ENCODE data around the gene TMX2. TPM values are rescaled to one million over a fixed set of nuclear protein-coding genes. Genes with fewer than 3 reads are reported as not detected.

TMX2 gene
- total RNA-seq, 2 experiments from 2014 or later, result 54.9 to 66.9 TPM

- H3K4me1 ChIP-seq (ENCODE audit: insufficient read depth, low read length, poor library complexity, severe bottlenecking), result no peaks in the 10 kb centered on the region
- H3K9me3 ChIP-seq (ENCODE audit: low read length), result no peaks in the 10 kb centered on the region
- intact Hi-C loops (cut with micrococcal nuclease; ENCODE audit: unreplicated experiment), result no loop called here
- H4K20me1 ChIP-seq (ENCODE audit: insufficient read depth, low read length), result no peaks in the 10 kb centered on the region; the same call in 1 of the 2 replicates
- no TSS peak for BruUV-seq (replicated peaks)
- no peak overlapping the region for H3K4me2 ChIP-seq (ENCODE audit: low read length)
- DNase-seq (ENCODE audit: low spot score), result no peak
- no peaks in the 10 kb centered on the region for H3K9me2 ChIP-seq (ENCODE audit: insufficient read depth, low read length)
- CTCF ChIA-PET (ENCODE audit: unreplicated experiment), result no interaction called here
- H3K79me2 ChIP-seq (ENCODE audit: insufficient read depth, low read depth, low read length), result no peaks in the 10 kb centered on the region
- no peak for TF ChIP-seq EZH2phosphoT487 (IDR thresholded peaks at IDR 0.05; ENCODE audit: borderline replicate concordance, low read depth, low read length)
- no peak for TF ChIP-seq CTCF (conservative IDR thresholded peaks at IDR 0.05; ENCODE audit: low read length)
- no peaks in the 10 kb centered on the region for H3K36me3 ChIP-seq (ENCODE audit: insufficient read depth, low read length)
- no peak overlapping the region for H3K4me3 ChIP-seq (ENCODE audit: low read depth, low read length, poor library complexity, severe bottlenecking)
- POLR2A ChIA-PET, result interaction anchor here (0.7 to 0.9 kb wide), 3 partner anchors 25 to 53 kb away, joined by 4 to 5 read pairs (median 4); no protein-coding TSS in a partner anchor
- H2AFZ ChIP-seq (ENCODE audit: low read length), result no peak overlapping the region
- no peak overlapping the region for H3K27ac ChIP-seq (ENCODE audit: low read depth, low read length, poor library complexity, severe bottlenecking)
These were observed 59.0 kb downstream of the TMX2 start for GRCh38 chr11:57771365-57771764.

GRCh38 chr11:57772562-57772961, 60.2 kb downstream of the TMX2 start:
- H3K4me3 ChIP-seq (ENCODE audit: low read depth, low read length, poor library complexity, severe bottlenecking), result no peak overlapping the region
- ChIA-PET CTCF (ENCODE audit: unreplicated experiment) (no interaction called here), POLR2A (interaction anchor here (0.6 to 0.9 kb wide), 3 partner anchors 8 to 443 kb away, joined by 3 to 5 read pairs (median 3); no protein-coding TSS in a partner anchor)
- H3K36me3 ChIP-seq (ENCODE audit: insufficient read depth, low read length), result no peaks in the 10 kb centered on the region
- H4K20me1 ChIP-seq (ENCODE audit: insufficient read depth, low read length), result no peaks in the 10 kb centered on the region; the same call in 1 of the 2 replicates
- H2AFZ ChIP-seq (ENCODE audit: low read length), result no peak overlapping the region
- H3K79me2 ChIP-seq (ENCODE audit: insufficient read depth, low read depth, low read length), result no peaks in the 10 kb centered on the region
- no peaks in the 10 kb centered on the region for H3K9me3 ChIP-seq (ENCODE audit: low read length)
- no peaks in the 10 kb centered on the region for H3K4me1 ChIP-seq (ENCODE audit: insufficient read depth, low read length, poor library complexity, severe bottlenecking)
- H3K27ac ChIP-seq (ENCODE audit: low read depth, low read length, poor library complexity, severe bottlenecking), result no peak overlapping the region
- H3K9me2 ChIP-seq (ENCODE audit: insufficient read depth, low read length), result no peaks in the 10 kb centered on the region
- no TSS peak for BruUV-seq (replicated peaks)
- DNase-seq (ENCODE audit: low spot score), result no peak
- no peak overlapping the region for H3K4me2 ChIP-seq (ENCODE audit: low read length)
- intact Hi-C loops (cut with micrococcal nuclease; ENCODE audit: unreplicated experiment), result no loop called here
- no peak for TF ChIP-seq EZH2phosphoT487 (IDR thresholded peaks at IDR 0.05; ENCODE audit: borderline replicate concordance, low read depth, low read length)
- no peak for TF ChIP-seq CTCF (conservative IDR thresholded peaks at IDR 0.05; ENCODE audit: low read length)

GRCh38 chr11:57773026-57773598, 60.7 kb downstream of the TMX2 start:
- Histone ChIP-seq H3K27ac (ENCODE audit: low read depth, low read length, poor library complexity, severe bottlenecking) (no peak overlapping the region), H2AFZ (ENCODE audit: low read length) (no peak overlapping the region), H3K4me3 (ENCODE audit: low read depth, low read length, poor library complexity, severe bottlenecking) (no peak overlapping the region), H3K9me2 (ENCODE audit: insufficient read depth, low read length) (no peaks in the 10 kb centered on the region), H3K36me3 (ENCODE audit: insufficient read depth, low read length) (no peaks in the 10 kb centered on the region), H3K4me1 (ENCODE audit: insufficient read depth, low read length, poor library complexity, severe bottlenecking) (no peaks in the 10 kb centered on the region), H3K79me2 (ENCODE audit: insufficient read depth, low read depth, low read length) (no peaks in the 10 kb centered on the region), H4K20me1 (ENCODE audit: insufficient read depth, low read length) (no peaks in the 10 kb centered on the region; the same call in 1 of the 2 replicates), H3K9me3 (ENCODE audit: low read length) (no peaks in the 10 kb centered on the region), H3K4me2 (ENCODE audit: low read length) (no peak overlapping the region)
- TF ChIP-seq CTCF (conservative IDR thresholded peaks at IDR 0.05; ENCODE audit: low read length) (no peak), EZH2phosphoT487 (IDR thresholded peaks at IDR 0.05; ENCODE audit: borderline replicate concordance, low read depth, low read length) (no peak)
- intact Hi-C loops (cut with micrococcal nuclease; ENCODE audit: unreplicated experiment), result no loop called here
- ChIA-PET CTCF (ENCODE audit: unreplicated experiment) (no interaction called here), POLR2A (interaction anchor here (0.8 kb wide), 1 partner anchor 9 kb away, joined by 3 read pairs; no protein-coding TSS in a partner anchor)
- BruUV-seq (replicated peaks), result no TSS peak
- no peak for DNase-seq (ENCODE audit: low spot score)
